HG03432 (cell line): ENCODE measurements around the gene CLCNKA.
"Not testable (repeated sequence)": the region's sequence is repeated elsewhere in the genome, so short reads cannot be mapped to it uniquely, and the experiment has no call there.

Experiments used
- ATAC-seq: cut with Tn5 transposase; IDR thresholded peaks from one replicate; pipeline ENCODE4 v1.9.1; 2021; ENCODE audit warnings: mild to moderate bottlenecking, moderate library complexity; ENCODE audit not compliant: unreplicated experiment

The CLCNKA gene

GRCh38 chr1:16039871-16040270 lies 18.0 kb downstream of the CLCNKA start:
- not testable (repeated sequence) for ATAC-seq

DNA sequence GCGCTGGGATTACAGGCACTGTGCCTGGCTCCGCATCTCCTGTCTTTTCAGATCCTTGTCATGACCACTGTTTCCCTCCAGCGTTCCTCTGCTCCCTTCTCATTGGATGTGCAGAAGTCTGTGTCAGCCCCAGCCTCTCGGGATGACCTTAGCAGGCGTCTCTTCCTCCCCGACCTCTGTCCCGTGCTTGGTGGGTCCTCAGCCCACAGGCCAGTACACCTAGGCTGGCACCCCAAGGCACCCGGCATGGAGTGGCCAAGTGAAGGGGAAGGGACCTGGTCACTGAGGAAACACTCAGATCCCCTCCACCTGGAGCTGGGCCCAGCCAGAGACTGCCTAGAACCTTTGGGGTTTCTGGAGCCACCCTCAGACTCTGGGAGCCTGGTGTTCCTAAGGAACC lies 19.4 kb downstream of the CLCNKA start:
- no peak for ATAC-seq

GRCh38 chr1:16042096-16042495 lies 20.3 kb downstream of the CLCNKA start:
- ATAC-seq: no peak

DNA sequence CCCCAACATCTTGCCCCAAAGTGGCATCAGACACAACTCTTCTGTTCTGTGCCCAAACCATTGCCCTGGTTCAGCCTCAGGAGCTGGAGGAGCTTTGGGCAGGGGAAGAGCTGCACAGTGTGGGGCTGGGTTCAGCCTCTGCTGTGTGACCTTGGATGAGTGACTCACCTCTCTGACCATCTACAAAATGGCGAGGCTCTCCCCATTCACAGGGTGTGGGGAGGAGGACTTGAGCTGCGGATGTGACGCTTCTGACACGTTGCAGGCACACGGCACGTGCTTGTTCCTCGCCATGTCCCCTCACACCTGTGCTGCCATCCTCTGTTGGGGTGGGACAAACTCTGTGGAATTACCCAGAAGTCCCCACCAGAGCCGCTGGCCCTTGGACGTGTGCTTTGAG lies 20.8 kb downstream of the CLCNKA start:
- ATAC-seq: not testable (repeated sequence)

GRCh38 chr1:16043521-16043920 lies 21.7 kb downstream of the CLCNKA start, which contains the start of gene CLCNKB:
CLCNKB (plus strand) TSS chr1:16043782; CDS start chr1:16044493, 711 bp downstream.
- ATAC-seq: no peak

GRCh38 chr1:16043950-16044349 lies 22.1 kb downstream of the CLCNKA start:
- ATAC-seq: no peak

DNA sequence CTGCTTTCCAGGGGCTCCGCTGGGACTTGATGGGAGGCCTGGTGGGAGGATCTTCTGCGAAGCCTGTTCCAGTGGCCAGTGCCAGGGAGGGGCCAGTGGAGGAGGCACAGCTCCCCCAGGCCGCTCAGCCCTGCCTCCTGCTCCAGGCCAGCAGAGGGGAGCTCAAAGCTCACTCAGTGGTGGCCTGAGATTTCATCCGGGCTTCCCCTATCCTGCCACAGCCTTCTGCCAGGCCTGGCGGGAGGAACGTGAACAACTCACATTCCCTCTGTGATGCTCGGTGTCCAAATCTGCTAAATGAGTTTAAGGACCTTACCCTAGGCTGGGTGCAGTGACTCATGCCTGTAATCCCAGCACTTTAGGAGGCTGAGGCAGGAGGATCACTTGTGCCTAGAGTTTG lies 25.0 kb downstream of the CLCNKA start:
- ATAC-seq: no peak

GRCh38 chr1:16047791-16048475 lies 26.1 kb downstream of the CLCNKA start:
- ATAC-seq: no peak

- no peak for ATAC-seq
Observed at GRCh38 chr1:16048573-16049189, 26.8 kb downstream of the CLCNKA start.

- no peak for ATAC-seq
Observed at GRCh38 chr1:16050328-16050727, 28.5 kb downstream of the CLCNKA start.

DNA sequence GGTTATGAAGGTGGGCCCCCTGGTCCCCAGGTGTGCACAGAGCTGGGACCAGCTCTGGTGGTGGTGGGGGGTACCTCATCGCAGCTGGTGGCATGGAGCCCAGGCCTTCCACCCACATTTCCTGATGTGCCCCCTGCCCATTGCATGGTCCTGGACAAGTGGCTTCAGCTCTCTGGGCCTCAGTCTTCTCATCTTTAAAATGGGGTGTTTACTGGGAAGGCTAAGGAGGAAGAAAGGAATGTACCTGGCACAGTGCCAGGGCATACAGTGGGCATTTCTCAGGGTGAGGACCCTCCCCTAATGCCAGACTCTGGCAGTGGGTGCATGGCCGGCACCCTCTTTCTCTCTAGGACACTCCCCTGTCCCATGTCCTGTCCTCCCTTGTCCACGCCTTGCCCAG lies 29.2 kb downstream of the CLCNKA start:
- no peak for ATAC-seq

DNA sequence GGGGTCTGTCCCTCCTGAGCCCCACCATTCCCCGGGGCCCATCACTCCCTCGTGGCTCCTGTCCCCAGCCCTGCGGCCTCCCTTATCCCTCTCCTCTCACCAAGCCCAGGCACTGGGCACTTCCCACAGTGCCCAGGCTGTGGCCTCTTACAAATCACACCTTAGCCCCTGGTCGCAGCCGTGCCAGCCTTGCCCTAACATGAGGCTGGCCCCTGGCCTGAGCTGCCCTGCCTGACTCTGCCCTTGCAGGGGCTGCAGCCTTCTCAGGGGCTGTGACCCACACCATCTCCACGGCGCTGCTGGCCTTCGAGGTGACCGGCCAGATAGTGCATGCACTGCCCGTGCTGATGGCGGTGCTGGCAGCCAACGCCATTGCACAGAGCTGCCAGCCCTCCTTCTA lies 30.1 kb downstream of the CLCNKA start:
- ATAC-seq: not testable (repeated sequence)

- no peak for ATAC-seq
Observed at GRCh38 chr1:16053781-16054502, 32.1 kb downstream of the CLCNKA start.

DNA sequence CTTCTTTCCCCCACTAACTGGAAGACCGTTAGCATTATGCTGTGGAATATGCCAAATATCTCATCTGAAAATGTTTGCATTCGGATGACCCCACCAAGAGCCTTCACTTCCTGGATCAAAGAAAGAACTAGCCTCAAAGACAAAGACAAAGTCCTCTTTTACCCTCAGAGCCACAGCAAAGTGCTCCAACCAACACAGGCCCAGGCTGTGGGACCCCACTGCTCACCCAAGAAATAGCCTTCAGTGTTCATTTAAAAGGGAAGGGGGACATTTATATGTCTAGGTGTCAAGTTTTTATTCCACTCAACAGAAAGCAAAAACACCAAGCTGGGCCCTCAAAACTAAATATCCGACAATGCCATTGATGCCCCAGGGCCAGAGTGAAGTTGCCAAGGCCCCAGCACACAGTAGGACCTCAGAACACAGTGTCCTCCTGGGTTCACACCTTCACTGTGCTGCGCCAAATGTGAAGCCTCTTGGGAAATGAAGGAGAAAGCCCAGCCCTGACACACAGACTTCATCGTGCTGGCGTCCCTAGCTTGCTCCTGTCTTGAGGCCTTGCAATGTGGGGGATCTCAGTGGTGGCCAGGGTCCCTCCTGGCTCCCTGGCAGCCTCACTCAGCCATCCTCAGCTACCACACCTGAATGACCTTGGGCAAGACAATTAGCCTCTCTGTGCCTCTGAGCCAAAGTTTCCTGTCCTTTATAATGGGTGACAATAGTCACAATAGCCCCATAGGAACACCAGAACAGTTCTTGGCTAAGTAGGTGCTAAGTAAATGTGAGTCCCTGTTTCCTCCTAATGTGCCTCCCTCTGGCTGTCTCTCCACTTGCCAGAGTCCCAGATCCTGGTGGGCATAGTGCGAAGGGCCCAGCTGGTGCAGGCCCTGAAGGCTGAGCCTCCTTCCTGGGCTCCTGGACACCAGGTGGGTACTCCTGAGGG lies 33.0 kb downstream of the CLCNKA start:
- ATAC-seq: no peak

GRCh38 chr1:16055613-16056520 lies 34.0 kb downstream of the CLCNKA start:
- ATAC-seq: no peak

DNA sequence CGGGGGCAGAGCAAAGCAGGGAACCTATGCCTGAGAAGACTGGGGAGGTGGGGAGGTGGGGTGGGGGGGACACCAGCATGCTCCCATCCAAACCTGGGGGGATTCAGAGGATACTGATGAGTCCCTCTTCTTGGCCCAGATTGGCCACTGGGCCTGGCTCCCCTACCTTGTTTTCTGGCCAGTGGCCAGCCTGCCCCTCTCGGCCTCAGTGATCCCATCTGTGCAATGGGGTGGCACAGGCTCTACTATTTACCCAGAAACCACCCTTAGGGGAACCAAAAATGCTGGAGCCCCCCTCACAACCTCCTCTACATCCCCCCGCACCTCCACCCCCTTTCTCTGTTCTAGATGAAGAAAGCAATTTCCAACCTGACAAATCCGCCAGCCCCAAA lies 34.7 kb downstream of the CLCNKA start:
- not testable (repeated sequence) for ATAC-seq

DNA sequence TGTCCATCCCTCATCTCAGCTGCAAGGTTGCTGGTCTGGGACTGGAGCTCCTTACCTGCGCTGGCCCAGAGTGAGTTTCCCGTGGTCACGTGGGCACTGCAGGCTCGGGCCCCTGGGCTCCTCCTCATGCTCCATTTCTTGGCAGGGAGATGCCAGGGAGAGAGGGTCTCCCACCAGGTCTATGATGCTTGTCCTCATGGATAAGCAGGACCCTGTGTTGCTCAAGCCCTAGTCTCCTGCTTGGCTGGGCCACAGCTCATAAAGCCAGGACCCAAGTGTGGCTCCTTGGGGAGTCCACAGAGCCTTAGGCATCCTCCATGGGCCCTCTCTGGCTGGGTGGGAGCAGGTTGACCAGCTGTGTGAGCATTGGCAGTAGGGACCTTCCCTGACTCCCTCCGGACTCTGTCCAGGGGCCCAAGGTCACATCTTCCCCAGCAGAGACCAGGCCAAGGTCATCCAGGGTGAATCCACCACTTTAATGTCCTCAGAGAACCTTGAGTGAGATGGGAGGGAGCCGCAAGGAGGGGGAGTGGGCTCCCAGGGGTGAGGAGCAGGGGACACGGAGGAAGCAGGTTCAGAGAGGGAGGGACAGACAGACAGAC lies 35.6 kb downstream of the CLCNKA start:
- not testable (repeated sequence) for ATAC-seq

- ATAC-seq: not testable (repeated sequence)
Observed at GRCh38 chr1:16058394-16059120, 36.7 kb downstream of the CLCNKA start.

DNA sequence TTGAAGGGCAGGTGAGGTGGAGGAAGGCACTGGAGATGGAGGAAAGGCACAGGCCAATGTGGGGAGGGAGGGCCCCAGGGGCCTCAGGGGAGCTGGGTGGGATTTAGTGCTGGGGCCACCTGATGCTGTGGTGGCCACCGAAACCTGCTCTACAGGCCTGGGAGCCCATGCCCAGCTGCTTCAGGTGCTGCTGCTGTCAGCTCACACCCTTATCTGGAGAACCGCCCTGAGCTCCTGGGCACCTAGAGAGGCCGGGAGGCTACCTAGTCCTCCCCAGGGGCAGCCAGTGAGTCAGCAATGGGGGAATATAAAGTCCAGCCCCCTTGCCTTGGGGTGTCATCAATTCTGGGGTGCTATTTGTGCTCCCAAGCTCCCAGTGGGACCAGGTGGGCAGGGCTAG lies 39.4 kb downstream of the CLCNKA start:
- ATAC-seq: no peak
